OCI-LY1 (cell line): ENCODE measurements around the gene USH1C.

Experiments used
- EZH2 ChIP-seq: fragments of 200-600 bp; sonication (generic), shearing (Covaris generic); IDR thresholded peaks from 2 replicates; pipeline ENCODE4 v1.8.0; 2017; ENCODE audit warnings: borderline replicate concordance, mixed run types, mild to moderate bottlenecking, antibody characterized with exemption, low read length, moderate library complexity, mixed read lengths
- TF ChIP-seq, protein P1 (sequence below): fragments of 200-600 bp; sonication (generic), shearing (Covaris generic); IDR thresholded peaks from 2 replicates; pipeline ENCODE4 v1.5.1; 2017; ENCODE audit warnings: mild to moderate bottlenecking, antibody characterized with exemption, low read length, moderate library complexity, mixed read lengths

DNA sequence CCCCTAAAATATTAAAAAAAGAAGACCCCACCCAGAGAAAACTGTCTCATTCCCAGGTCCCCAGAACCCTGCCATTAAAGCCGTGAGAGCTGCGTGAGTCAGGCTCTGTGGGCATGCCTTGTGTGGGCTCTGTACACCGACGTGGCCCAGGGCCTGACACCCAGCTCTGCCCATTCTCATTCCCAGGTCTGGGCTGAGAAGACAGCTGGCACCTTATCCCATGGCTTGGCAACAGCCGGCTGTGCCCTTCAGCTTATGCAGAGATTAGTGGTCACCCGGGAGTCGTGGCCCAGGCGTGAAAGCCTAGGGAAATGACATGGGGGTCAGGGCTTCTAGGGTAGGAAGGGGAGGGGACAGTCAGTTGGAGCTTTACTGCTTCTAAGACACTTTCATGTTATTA is 34.7 kb upstream of the USH1C start:
- TF ChIP-seq, protein P1, sequence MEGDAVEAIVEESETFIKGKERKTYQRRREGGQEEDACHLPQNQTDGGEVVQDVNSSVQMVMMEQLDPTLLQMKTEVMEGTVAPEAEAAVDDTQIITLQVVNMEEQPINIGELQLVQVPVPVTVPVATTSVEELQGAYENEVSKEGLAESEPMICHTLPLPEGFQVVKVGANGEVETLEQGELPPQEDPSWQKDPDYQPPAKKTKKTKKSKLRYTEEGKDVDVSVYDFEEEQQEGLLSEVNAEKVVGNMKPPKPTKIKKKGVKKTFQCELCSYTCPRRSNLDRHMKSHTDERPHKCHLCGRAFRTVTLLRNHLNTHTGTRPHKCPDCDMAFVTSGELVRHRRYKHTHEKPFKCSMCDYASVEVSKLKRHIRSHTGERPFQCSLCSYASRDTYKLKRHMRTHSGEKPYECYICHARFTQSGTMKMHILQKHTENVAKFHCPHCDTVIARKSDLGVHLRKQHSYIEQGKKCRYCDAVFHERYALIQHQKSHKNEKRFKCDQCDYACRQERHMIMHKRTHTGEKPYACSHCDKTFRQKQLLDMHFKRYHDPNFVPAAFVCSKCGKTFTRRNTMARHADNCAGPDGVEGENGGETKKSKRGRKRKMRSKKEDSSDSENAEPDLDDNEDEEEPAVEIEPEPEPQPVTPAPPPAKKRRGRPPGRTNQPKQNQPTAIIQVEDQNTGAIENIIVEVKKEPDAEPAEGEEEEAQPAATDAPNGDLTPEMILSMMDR, result no peak
- TF ChIP-seq EZH2, result no peak
